SK-N-SH (cell line): ENCODE results near the gene TWF2.

Experiments used
- CTCF ChIP-seq: fragments of 200-600 bp; sonication (generic); IDR thresholded peaks from 2 replicates; pipeline ENCODE4 v1.6.1; 2017; ENCODE audit warnings: antibody characterized with exemption, mild to moderate bottlenecking, moderate library complexity
- EZH2phosphoT487 ChIP-seq: fragments of 200-600 bp; sonication (generic); IDR thresholded peaks from 2 replicates; pipeline ENCODE4 v1.6.1; 2017; ENCODE audit warnings: low read depth, mixed run types, mild to moderate bottlenecking, antibody characterized with exemption, moderate library complexity, borderline replicate concordance
- FOSL2 ChIP-seq: IDR thresholded peaks from 2 replicates; pipeline ENCODE4 v1.4.0; 2012; ENCODE audit warnings: low read depth, mild to moderate bottlenecking, moderate library complexity, borderline replicate concordance
- GABPA ChIP-seq: IDR thresholded peaks from 2 replicates; pipeline ENCODE4 v1.4.0; 2012; ENCODE audit warnings: low read depth, mild to moderate bottlenecking
- POLR2AphosphoS5 ChIP-seq: IDR thresholded peaks from 2 replicates; pipeline ENCODE4 v1.6.1; 2012; ENCODE audit warnings: low read depth, low read length
- RCOR1 ChIP-seq: fragments of 150-350 bp; IDR thresholded peaks from 2 replicates; pipeline ENCODE4 v1.6.1; 2017; ENCODE audit warnings: antibody characterized with exemption, low read length
- REST ChIP-seq: IDR thresholded peaks from 2 replicates; pipeline ENCODE4 v1.6.1; 2012; ENCODE audit warnings: mild to moderate bottlenecking, low read depth, low read length, moderate library complexity
- SMC3 ChIP-seq: IDR thresholded peaks from 2 replicates; pipeline ENCODE4 v1.6.1; 2012; ENCODE audit warnings: low read depth, low read length, improper control_type of control experiment
- TF ChIP-seq, protein P1 (sequence below): IDR thresholded peaks from 2 replicates; pipeline ENCODE4 v1.4.0; 2012; ENCODE audit warnings: low read depth, borderline replicate concordance
- TF ChIP-seq, protein P2 (sequence below): IDR thresholded peaks from 2 replicates; pipeline ENCODE4 v1.4.0; 2012; ENCODE audit warnings: low read depth, borderline replicate concordance

DNA sequence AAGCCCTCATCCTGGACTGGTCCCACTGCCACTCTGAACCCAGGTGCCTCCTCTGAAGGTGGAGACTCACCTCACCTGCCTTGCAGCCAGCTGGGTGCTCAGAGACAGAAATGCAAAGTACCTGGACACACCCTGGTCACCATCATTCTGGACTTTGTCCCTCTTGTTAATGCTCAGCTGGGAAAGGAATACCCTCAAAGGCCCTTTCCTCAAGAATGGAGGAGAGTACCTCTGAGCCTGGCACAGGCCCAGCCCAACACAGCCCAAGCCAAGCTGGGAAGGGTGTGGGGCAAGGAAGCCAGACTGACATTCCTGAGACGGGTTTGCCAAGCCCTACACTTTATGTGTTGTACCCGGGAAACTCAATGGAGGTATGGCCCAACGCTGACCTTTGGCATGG, 42.0 kb downstream of the TWF2 start:
- TF ChIP-seq CTCF = no peak
- TF ChIP-seq, protein P1, sequence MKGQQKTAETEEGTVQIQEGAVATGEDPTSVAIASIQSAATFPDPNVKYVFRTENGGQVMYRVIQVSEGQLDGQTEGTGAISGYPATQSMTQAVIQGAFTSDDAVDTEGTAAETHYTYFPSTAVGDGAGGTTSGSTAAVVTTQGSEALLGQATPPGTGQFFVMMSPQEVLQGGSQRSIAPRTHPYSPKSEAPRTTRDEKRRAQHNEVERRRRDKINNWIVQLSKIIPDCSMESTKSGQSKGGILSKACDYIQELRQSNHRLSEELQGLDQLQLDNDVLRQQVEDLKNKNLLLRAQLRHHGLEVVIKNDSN = no peak
- no peak for TF ChIP-seq RCOR1
- no peak for TF ChIP-seq REST
- no peak for TF ChIP-seq FOSL2
- no peak for TF ChIP-seq EZH2phosphoT487
- TF ChIP-seq POLR2AphosphoS5 = no peak
- no peak for TF ChIP-seq GABPA
- no peak for TF ChIP-seq SMC3
- TF ChIP-seq, protein P2, sequence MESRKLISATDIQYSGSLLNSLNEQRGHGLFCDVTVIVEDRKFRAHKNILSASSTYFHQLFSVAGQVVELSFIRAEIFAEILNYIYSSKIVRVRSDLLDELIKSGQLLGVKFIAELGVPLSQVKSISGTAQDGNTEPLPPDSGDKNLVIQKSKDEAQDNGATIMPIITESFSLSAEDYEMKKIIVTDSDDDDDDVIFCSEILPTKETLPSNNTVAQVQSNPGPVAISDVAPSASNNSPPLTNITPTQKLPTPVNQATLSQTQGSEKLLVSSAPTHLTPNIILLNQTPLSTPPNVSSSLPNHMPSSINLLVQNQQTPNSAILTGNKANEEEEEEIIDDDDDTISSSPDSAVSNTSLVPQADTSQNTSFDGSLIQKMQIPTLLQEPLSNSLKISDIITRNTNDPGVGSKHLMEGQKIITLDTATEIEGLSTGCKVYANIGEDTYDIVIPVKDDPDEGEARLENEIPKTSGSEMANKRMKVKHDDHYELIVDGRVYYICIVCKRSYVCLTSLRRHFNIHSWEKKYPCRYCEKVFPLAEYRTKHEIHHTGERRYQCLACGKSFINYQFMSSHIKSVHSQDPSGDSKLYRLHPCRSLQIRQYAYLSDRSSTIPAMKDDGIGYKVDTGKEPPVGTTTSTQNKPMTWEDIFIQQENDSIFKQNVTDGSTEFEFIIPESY = no peak
